ENCODE data around the gene EPHA1.
"Not testable (repeated sequence)": the region's sequence is repeated elsewhere in the genome, so short reads cannot be mapped to it uniquely, and the experiment has no call there.

The EPHA1 gene

GRCh38 chr7:143401265-143401664 is 7.4 kb downstream of the EPHA1 start:
- DNase-seq: no peak

GRCh38 chr7:143399642-143400041 is 9.0 kb downstream of the EPHA1 start:
- DNase-seq: no peak

- no peak for DNase-seq
Measured at GRCh38 chr7:143399151-143399550, 9.5 kb downstream of the EPHA1 start.

- no peak for DNase-seq
Measured at GRCh38 chr7:143398616-143399015, 10.0 kb downstream of the EPHA1 start.

GRCh38 chr7:143397710-143398530 is 10.7 kb downstream of the EPHA1 start:
- DNase-seq: no peak

GRCh38 chr7:143396625-143397556 is 11.8 kb downstream of the EPHA1 start:
- DNase-seq: no peak

- no peak for DNase-seq
Measured at GRCh38 chr7:143396182-143396581, 12.5 kb downstream of the EPHA1 start.

- no peak for DNase-seq
Measured at GRCh38 chr7:143395187-143396149, 13.2 kb downstream of the EPHA1 start.

- DNase-seq: no peak
Measured at GRCh38 chr7:143394777-143395176, 13.9 kb downstream of the EPHA1 start.

- no peak for DNase-seq
Measured at GRCh38 chr7:143394068-143394467, 14.6 kb downstream of the EPHA1 start.

- no peak for DNase-seq
Measured at GRCh38 chr7:143393267-143394041, 15.2 kb downstream of the EPHA1 start.

GRCh38 chr7:143392875-143393266 is 15.8 kb downstream of the EPHA1 start:
- DNase-seq: no peak

GRCh38 chr7:143392427-143392826 is 16.2 kb downstream of the EPHA1 start:
- DNase-seq: not testable (repeated sequence)

- peak; percentile 54 for DNase-seq
Measured at GRCh38 chr7:143391462-143392404, 16.9 kb downstream of the EPHA1 start.

GRCh38 chr7:143390773-143391317 is 17.8 kb downstream of the EPHA1 start:
- DNase-seq: no peak

GRCh38 chr7:143390104-143390772 is 18.4 kb downstream of the EPHA1 start:
- DNase-seq: no peak

- no peak for DNase-seq
Measured at GRCh38 chr7:143389316-143390103, 19.1 kb downstream of the EPHA1 start.

- DNase-seq: no peak
Measured at GRCh38 chr7:143388491-143389101, 20.1 kb downstream of the EPHA1 start.
